A673 (cell line): ENCODE measurements around the gene TTC27.

ENCODE experiments used
- CTCF ChIP-seq: fragments of 300-800, 200-600 bp; sonication (generic); conservative IDR thresholded peaks from 2 replicates; pipeline ENCODE4 v1.5.1; 2017; ENCODE audit warnings: low read depth, mild to moderate bottlenecking, antibody characterized with exemption, low read length, moderate library complexity, mixed read lengths
- EZH2 ChIP-seq: fragments of 200-600 bp; sonication (generic); IDR thresholded peaks from 2 replicates; pipeline ENCODE4 v1.6.1; 2017; ENCODE audit warnings: borderline replicate concordance, low read depth, mild to moderate bottlenecking, mixed read lengths, antibody characterized with exemption, low read length; ENCODE audit not compliant: poor library complexity, severe bottlenecking

- TF ChIP-seq CTCF (no peak), EZH2 (no peak)
These were observed 209.1 kb downstream of the TTC27 start for GRCh38 chr2:32836933-32837332.
